ENCODE results near the gene RGR. TPM values are rescaled to one million over a fixed set of nuclear protein-coding genes. Genes with fewer than 3 reads are reported as not detected.

RGR gene
- total and polyA plus RNA-seq, 2 experiments from 2014 or later = not detected

GRCh38 chr10:84294766-84295447, 50.1 kb downstream of the RGR start:
- TF ChIP-seq CTCF (conservative IDR thresholded peaks at IDR 0.05; ENCODE audit: low read depth in 2 of 2) (no peak), EZH2 (IDR thresholded peaks at IDR 0.05; ENCODE audit: low read depth, unreplicated experiment) (no peak), NANOG (IDR thresholded peaks at IDR 0.05; ENCODE audit: borderline replicate concordance) (no peak), POLR2AphosphoS5 (IDR thresholded peaks at IDR 0.05; ENCODE audit: low read depth) (no peak), STAT1 (IDR thresholded peaks at IDR 0.05; ENCODE audit: unreplicated experiment) (no peak), ZNF114 (CRISPR knock-in tag; IDR thresholded peaks at IDR 0.05) (no peak), JUNB (IDR thresholded peaks at IDR 0.05; ENCODE audit: unreplicated experiment) (no peak), CREB1 (CRISPR knock-in tag; IDR thresholded peaks at IDR 0.05; ENCODE audit: low read depth) (no peak), ETS1 (IDR thresholded peaks at IDR 0.05) (no peak), ZNF331 (CRISPR knock-in tag; IDR thresholded peaks at IDR 0.05; ENCODE audit: low read depth) (no peak), ZNF462 (CRISPR knock-in tag; IDR thresholded peaks at IDR 0.05) (no peak), EZH2phosphoT487 (IDR thresholded peaks at IDR 0.05; ENCODE audit: unreplicated experiment) (no peak), REST (IDR thresholded peaks at IDR 0.05; ENCODE audit: unreplicated experiment) (no peak)
- no peaks in the 10 kb centered on the region for H3K27me3 ChIP-seq (ENCODE audit: insufficient read depth)
- no peak overlapping the region for H3K4me3 ChIP-seq
- H3K4me1 Mint-ChIP-seq = peaks cover 30% of the 10 kb centered on the region
- no peak for ATAC-seq
- 0 out of 2 replicates have a peak, but pooled peaks cover 13% of the 10 kb centered on the region for H3F3A ChIP-seq (replicated peaks; ENCODE audit: low read depth)
- H3K9me2 ChIP-seq (ENCODE audit: insufficient read depth) = peaks cover 6% of the 10 kb centered on the region; the same call in 1 of the 2 replicates
- no peaks in the 10 kb centered on the region for H4K20me1 ChIP-seq (replicated peaks; ENCODE audit: insufficient read depth)
- H3K4me2 ChIP-seq = no peak overlapping the region
- H3K27ac Mint-ChIP-seq = no peak overlapping the region
- no peak overlapping the region for H3K4me3 Mint-ChIP-seq
- H2AFZ ChIP-seq = no peak overlapping the region
- H3K27ac ChIP-seq (ENCODE audit: low read depth) = peak overlapping the region; percentile 77; the same call in 1 of the 2 replicates
- H3K36me3 Mint-ChIP-seq (ENCODE audit: low read depth) = no peaks in the 10 kb centered on the region; the same call in 2 of the 3 replicates
- peaks cover 7% of the 10 kb centered on the region for H3K27me3 Mint-ChIP-seq (ENCODE audit: insufficient read depth, low read depth, poor library complexity)
- no peaks in the 10 kb centered on the region for H3K36me3 ChIP-seq (ENCODE audit: insufficient read depth)
- H3K4me1 ChIP-seq (ENCODE audit: insufficient read depth) = peaks cover 38% of the 10 kb centered on the region
- DNase-seq (ENCODE audit: low spot score) = no peak
- no peaks in the 10 kb centered on the region for H3K9me3 Mint-ChIP-seq
- no peaks in the 10 kb centered on the region for H3K79me2 ChIP-seq (replicated peaks; ENCODE audit: insufficient read depth)
